Right ventricle myocardium inferior (tissue), 1 donor: ENCODE results near the gene PCK2. TPM values are rescaled to one million over a fixed set of nuclear protein-coding genes. Genes with fewer than 3 reads are reported as not detected.

Source experiments
- ATAC-seq: fragments of 200-7000 bp; cut with Tn5 transposase; one replicate; pipeline ENCODE4 v1.9.1; 2020; ENCODE audit warnings: mild to moderate bottlenecking, moderate library complexity
- DNase-seq: peaks from one replicate; pipeline ENCODE4 v3.0.0; 2021; ENCODE audit errors: missing footprints
- intact Hi-C: fragments of 100-400 bp; cut with DNase I; formaldehyde crosslinking; loops from one replicate; pipeline ENCODE4 v1.11.0; 2022
- total RNA-seq: library from RNA; stranded (reverse); fragmentation: NEBNext Ultra II Directional; extraction: Animal tissue kit (Norgen Biotek cat#: 25700); gene quantifications from one replicate; pipeline ENCODE4 v1.2.1, GENCODE V29; 2021
- donor health status: DM: no; HTN: yes; CAD: no; lungs with severe emphysema.

Gene PCK2
- total RNA-seq, 1 donor from 2014 or later, result 4.3 TPM

DNA sequence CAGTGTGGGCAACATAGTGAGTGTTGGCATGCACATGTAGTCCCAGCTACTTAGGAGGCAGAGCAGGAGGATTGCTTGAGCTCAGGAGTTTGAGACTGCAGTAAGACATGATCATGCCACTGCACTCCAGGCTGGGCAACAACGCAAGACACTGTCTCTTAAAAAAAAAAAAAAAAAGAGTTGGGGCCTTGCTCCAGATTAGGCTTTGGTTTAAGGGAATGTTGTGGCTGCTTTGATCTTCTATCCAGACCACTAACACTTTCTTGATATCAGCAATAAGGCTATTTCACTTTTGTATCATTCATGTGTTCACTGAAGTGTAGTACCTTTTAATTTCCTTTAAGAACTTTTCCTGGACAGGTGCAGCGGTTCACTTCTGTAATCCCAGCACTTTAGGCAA, 33.6 kb downstream of the PCK2 start:
- no peak for ATAC-seq
- intact Hi-C loops, result no loop called here
- DNase-seq, result no peak

DNA sequence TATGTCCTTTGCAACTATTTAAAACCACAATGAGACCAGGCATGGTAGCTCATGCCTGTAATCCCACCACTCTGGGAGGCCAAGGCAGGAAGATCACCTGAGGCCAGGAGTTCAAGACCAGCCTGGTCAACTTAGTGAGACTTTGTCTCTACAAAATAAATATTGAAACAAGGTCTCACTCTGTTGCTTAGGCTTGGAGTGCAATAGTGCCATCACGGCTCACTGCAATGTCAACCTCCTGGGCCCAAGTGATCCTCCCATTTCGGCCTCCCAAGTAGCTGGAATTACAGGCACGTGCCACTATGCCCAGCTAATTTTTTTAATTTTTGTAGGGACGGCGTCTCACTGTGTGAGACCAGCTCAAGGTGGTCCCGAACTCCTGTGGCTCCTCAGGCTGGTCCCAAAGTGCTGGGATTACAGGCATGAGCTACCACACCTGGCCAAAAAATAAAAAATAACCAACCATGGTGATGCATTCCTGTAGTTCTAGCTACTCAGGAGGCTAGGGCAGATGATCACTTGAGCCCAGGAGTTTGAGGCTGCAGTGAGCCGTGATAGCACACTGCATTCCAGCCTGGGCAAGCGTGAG, 35.4 kb downstream of the PCK2 start:
- ATAC-seq (no peak), DNase-seq (no peak)
- intact Hi-C loops, result no loop called here

GRCh38 chr14:24130380-24130716, 36.2 kb downstream of the PCK2 start, which contains the start of gene FITM1:
TSS of gene FITM1 (plus strand) at chr14:24130659. CDS start at chr14:24131564, 905 bp downstream.
- ATAC-seq, result no peak
- intact Hi-C loops, result no loop called here
- DNase-seq, result no peak

DNA sequence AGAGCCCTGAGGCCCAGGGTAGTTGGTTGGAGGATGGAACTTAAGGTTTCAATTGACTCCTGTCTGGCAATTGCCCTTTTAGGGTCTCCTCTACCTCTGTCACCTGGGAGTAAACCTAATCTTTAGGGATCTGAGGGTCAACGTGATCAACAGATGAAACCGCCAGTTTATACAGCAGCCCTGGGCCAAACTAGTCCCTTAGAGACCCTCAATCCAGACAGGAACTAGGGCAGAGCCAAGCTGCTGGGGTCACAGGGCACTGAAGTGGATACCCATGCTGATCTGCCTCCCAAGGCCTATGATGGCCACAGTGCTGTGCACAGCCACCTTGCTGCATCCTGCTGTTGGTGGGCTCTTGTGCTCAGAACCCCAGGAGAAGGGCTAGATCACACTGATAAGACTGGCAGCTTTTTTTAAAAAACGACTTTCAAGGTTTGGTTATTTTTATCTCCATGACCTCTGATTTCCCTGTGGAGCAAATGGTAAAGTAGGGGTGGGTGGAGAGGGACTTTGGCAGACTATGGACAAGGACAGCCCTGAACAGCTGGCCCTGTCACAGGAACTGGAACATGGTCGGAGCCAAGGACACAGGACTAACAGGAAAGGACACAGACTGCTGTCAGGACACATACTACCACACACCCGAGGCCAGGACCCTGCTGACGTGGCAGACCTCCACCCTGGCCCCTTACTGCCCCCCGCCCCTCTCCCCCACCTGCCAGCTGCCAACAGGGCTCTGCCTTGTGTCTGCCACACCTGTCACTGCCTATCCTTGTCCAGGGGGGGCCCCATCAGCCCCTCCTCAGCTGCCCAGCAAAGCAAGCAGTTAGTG, 36.8 kb downstream of the PCK2 start:
- DNase-seq, result peak; percentile 85
- peak; percentile 71 for ATAC-seq
- intact Hi-C loops, result loop anchor here (1.0 kb wide), 1 partner anchor 17 kb away; the partner anchor contains the start of genes DCAF11 and NRL

- ATAC-seq (peak; percentile 28), DNase-seq (no peak)
- intact Hi-C loops, result loop anchor here (1.0 kb wide), 1 partner anchor 17 kb away; the partner anchor contains the start of genes DCAF11 and NRL
Measured at GRCh38 chr14:24131549-24131966, 37.4 kb downstream of the PCK2 start.

GRCh38 chr14:24132061-24132685, 38.1 kb downstream of the PCK2 start:
- ATAC-seq, result no peak
- no peak for DNase-seq
- intact Hi-C loops, result no loop called here

- ATAC-seq (no peak), DNase-seq (no peak)
- intact Hi-C loops, result no loop called here
Measured at GRCh38 chr14:24132976-24133375, 38.9 kb downstream of the PCK2 start.

- intact Hi-C loops, result no loop called here
- no peak for DNase-seq
- no peak for ATAC-seq
Measured at GRCh38 chr14:24133735-24134134, 39.6 kb downstream of the PCK2 start.

- intact Hi-C loops, result no loop called here
- ATAC-seq (no peak), DNase-seq (no peak)
Measured at GRCh38 chr14:24135584-24135833, 41.4 kb downstream of the PCK2 start.

GRCh38 chr14:24135834-24136683, 41.9 kb downstream of the PCK2 start, which contains the start of gene PSME1:
TSS of gene PSME1 (plus strand) at chr14:24136194. CDS start at chr14:24136263, 69 bp downstream.
- ATAC-seq (peak; percentile 94), DNase-seq (peak; percentile 96)
- intact Hi-C loops, result no loop called here

- ATAC-seq, result no peak
- intact Hi-C loops, result no loop called here
- DNase-seq, result no peak
Measured at GRCh38 chr14:24136684-24137528, 42.8 kb downstream of the PCK2 start.

DNA sequence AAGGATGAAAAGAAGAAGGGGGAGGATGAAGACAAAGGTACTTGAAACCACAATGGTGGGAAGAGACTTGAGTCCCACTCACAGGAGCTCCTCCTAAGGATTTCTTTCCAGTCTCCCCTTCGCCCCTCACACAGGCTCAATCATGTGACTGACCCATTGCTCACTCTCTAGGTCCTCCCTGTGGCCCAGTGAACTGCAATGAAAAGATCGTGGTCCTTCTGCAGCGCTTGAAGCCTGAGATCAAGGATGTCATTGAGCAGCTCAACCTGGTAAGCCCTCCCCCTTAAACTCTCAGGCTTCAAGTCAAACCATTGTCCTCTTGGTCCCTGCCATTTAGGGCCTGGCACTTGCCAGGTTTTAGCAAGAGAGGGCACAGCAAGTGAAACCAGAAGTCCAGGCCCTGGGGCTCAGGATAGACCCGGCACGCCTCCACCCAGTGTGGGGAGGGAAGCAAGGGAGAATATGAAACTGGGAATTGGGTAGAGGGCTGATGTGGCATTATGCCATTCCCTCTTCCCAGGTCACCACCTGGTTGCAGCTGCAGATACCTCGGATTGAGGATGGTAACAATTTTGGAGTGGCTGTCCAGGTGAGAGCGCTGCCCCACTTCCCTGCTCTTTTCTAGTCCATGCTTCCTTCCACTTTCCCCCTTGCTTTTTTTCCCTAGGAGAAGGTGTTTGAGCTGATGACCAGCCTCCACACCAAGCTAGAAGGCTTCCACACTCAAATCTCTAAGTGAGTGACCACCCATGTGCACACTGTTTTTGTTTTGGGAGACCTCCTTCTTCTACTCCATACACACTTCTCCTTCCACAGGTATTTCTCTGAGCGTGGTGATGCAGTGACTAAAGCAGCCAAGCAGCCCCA, 43.7 kb downstream of the PCK2 start:
- DNase-seq (no peak), ATAC-seq (no peak)
- intact Hi-C loops, result no loop called here

DNA sequence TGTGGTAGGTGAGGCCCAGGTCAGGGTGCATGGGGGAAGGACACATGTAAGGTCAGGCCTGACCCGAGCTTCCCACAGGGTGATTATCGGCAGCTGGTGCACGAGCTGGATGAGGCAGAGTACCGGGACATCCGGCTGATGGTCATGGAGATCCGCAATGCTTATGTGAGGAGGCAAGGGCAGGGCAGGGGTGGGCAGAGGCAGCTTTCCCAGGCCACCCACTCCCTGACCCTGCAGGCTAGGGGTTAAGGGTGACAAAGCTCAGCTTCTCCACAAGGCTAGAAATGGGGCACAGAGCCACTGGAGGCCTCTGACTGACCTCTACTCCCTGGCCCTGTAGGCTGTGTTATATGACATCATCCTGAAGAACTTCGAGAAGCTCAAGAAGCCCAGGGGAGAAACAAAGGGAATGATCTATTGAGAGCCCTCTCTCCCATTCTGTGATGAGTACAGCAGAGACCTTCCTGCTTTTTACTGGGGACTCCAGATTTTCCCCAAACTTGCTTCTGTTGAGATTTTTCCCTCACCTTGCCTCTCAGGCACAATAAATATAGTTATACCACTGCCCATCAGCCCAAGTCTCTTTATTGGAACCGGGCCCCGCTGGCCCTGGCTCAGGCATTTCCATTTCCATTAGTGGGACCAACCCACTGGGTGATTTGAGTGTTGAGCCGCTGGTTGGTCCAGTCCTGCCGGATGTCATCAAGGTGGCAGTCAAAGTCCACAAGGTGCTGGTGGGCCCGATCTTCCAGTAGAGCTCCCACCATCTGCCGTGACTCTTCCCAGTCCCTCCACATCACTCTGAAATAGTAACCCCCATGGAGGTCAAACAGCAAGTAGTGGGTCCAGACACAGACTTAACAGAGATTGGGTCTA, 44.5 kb downstream of the PCK2 start:
- intact Hi-C loops, result no loop called here
- ATAC-seq (no peak), DNase-seq (no peak)

GRCh38 chr14:24139272-24139934, 45.3 kb downstream of the PCK2 start:
- intact Hi-C loops, result no loop called here
- DNase-seq (no peak), ATAC-seq (no peak)

DNA sequence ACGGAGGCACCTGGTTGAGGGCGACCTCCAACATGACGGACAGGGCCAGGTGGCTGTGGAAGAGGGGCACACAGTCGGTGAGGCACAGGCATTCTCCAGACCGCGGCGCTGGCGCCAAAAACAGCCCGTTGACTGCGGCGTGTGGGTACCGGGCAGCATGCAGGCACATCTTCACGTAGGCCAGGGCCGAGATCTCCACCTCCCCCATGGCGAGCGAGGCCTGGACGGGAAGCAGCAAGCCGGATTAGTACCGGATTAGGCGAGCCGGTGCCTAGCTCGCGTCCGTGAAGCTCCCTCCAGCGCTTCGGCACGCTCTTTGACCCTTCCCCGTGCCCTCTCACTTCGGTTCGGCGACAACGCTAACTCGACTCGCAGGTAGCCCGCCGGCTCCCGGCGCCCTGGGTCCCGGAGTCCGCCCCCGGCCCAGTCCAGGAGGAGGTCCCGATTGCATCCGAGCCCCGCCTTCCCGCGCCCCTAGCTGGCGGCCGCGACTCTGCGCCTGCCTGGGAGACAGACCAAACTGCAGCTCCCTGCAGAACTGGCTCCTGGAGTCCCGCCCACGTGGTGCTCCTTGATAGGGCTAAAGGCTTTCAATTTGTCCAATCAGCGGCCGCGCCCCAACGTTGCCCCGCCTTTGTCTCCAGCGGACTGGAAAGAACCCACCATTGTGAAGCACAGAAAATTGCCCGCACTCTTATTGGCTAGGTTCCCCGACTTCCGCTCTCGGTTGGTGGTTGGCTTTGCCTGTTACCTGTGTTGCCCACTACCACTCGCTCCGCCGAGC, 47.2 kb downstream of the PCK2 start, which contains the start of gene EMC9:
Gene EMC9, minus strand, starts transcription at position 495 of the 784 bp plus-strand sequence. Its CDS starts 287 bp downstream, at position 208.
- DNase-seq, result peak; percentile 100
- intact Hi-C loops, result loop anchor here (10.0 kb wide), 1 partner anchor 294 kb away; no protein-coding TSS in a partner anchor
- ATAC-seq, result peak; percentile 96
